GM23338 (cell line): ENCODE results near the gene MGAT4B. TPM values are rescaled to one million over a fixed set of nuclear protein-coding genes. Genes with fewer than 3 reads are reported as not detected.

Experiments used
- ATAC-seq: fragments of 200-7000 bp; cut with Tn5 transposase; 3 replicates; pipeline ENCODE4 v1.9.1; 2020
- DNase-seq: peaks from one replicate; pipeline ENCODE4 v3.0.0-alpha.2; 2015; ENCODE audit warnings: low spot score
- H2AFZ ChIP-seq: fragments of 200-600 bp; sonication (generic); 2 replicates; pipeline ENCODE4 v1.8.0; 2016; ENCODE audit warnings: antibody characterized with exemption, mild to moderate bottlenecking, moderate library complexity
- H3F3A ChIP-seq: fragments of 200-600 bp; sonication (generic); replicated peaks from 2 replicates; pipeline ENCODE4 v1.8.0; 2017; ENCODE audit warnings: antibody characterized with exemption, mixed run types, low read depth
- H3K27ac ChIP-seq: fragments of 200-600 bp; sonication (generic); 2 replicates; pipeline ENCODE4 v1.6.1; 2016; ENCODE audit warnings: low read depth
- H3K27me3 ChIP-seq: fragments of 200-600 bp; sonication (generic); 2 replicates; pipeline ENCODE4 v1.8.0; 2016; ENCODE audit warnings: mild to moderate bottlenecking, mixed run types, moderate library complexity; ENCODE audit not compliant: insufficient read depth
- H3K36me3 ChIP-seq: fragments of 200-600 bp; sonication (generic); 2 replicates; pipeline ENCODE4 v1.8.0; 2016; ENCODE audit warnings: mild to moderate bottlenecking; ENCODE audit not compliant: insufficient read depth
- H3K4me1 ChIP-seq: fragments of 200-600 bp; sonication (generic); 2 replicates; pipeline ENCODE4 v1.8.0; 2016; ENCODE audit warnings: mild to moderate bottlenecking, moderate library complexity; ENCODE audit not compliant: insufficient read depth
- H3K4me2 ChIP-seq: fragments of 200-600 bp; sonication (generic); 2 replicates; pipeline ENCODE4 v1.7.1; 2017; ENCODE audit warnings: mixed run types
- H3K4me3 ChIP-seq: fragments of 200-600 bp; sonication (generic); 2 replicates; pipeline ENCODE4 v1.6.1; 2016; ENCODE audit warnings: mixed run types
- H3K79me2 ChIP-seq: fragments of 200-600 bp; sonication (generic); replicated peaks from 2 replicates; pipeline ENCODE4 v1.8.0; 2017; ENCODE audit warnings: mild to moderate bottlenecking; ENCODE audit not compliant: insufficient read depth
- H3K9me2 ChIP-seq: fragments of 200-600 bp; sonication (generic); 2 replicates; pipeline ENCODE4 v1.8.0; 2017; ENCODE audit not compliant: insufficient read depth
- H4K20me1 ChIP-seq: fragments of 200-600 bp; sonication (generic); replicated peaks from 2 replicates; pipeline ENCODE4 v1.8.0; 2017; ENCODE audit warnings: mild to moderate bottlenecking; ENCODE audit not compliant: insufficient read depth
- H3K27ac Mint-ChIP-seq: 2 replicates; pipeline ENCODE4 v1.8.0; 2020; ENCODE audit warnings: inconsistent platforms, mild to moderate bottlenecking, moderate library complexity, mixed read lengths
- H3K27me3 Mint-ChIP-seq: 3 replicates; pipeline ENCODE4 v1.8.0; 2022; ENCODE audit warnings: low read depth, mild to moderate bottlenecking, moderate library complexity, mixed read lengths, inconsistent platforms; ENCODE audit not compliant: insufficient read depth, poor library complexity
- H3K36me3 Mint-ChIP-seq: 3 replicates; pipeline ENCODE4 v1.8.0; 2021; ENCODE audit warnings: low read depth, mild to moderate bottlenecking, inconsistent platforms, moderate library complexity, mixed read lengths
- H3K4me1 Mint-ChIP-seq: 3 replicates; pipeline ENCODE4 v1.8.0; 2020; ENCODE audit warnings: mild to moderate bottlenecking, inconsistent platforms, mixed read lengths
- H3K4me3 Mint-ChIP-seq: 3 replicates; pipeline ENCODE4 v1.8.0; 2021; ENCODE audit warnings: moderate library complexity, mild to moderate bottlenecking, inconsistent platforms, mixed read lengths
- H3K9me3 Mint-ChIP-seq: 3 replicates; pipeline ENCODE4 v1.8.0; 2020; ENCODE audit warnings: moderate library complexity, mild to moderate bottlenecking, inconsistent platforms, mixed read lengths
- ETS1 ChIP-seq: IDR thresholded peaks from 2 replicates; pipeline ENCODE4 v1.6.1; 2016; ENCODE audit warnings: antibody characterized with exemption
- EZH2 ChIP-seq: fragments of 200-600 bp; sonication (generic); IDR thresholded peaks from one replicate; pipeline ENCODE4 v1.8.0; 2017; ENCODE audit warnings: antibody characterized with exemption, mild to moderate bottlenecking, low read depth; ENCODE audit not compliant: unreplicated experiment
- EZH2phosphoT487 ChIP-seq: fragments of 200-600 bp; sonication (generic); IDR thresholded peaks from one replicate; pipeline ENCODE4 v1.8.1; 2018; ENCODE audit warnings: antibody characterized with exemption; ENCODE audit not compliant: unreplicated experiment
- NANOG ChIP-seq: IDR thresholded peaks from 2 replicates; pipeline ENCODE4 v1.6.1; 2016; ENCODE audit warnings: antibody characterized with exemption, borderline replicate concordance
- ZNF462 ChIP-seq: fragments of 250-450 bp; sonication (Bioruptor Pico); IDR thresholded peaks from 2 replicates; pipeline ENCODE4 v1.5.0; 2020; ENCODE audit warnings: mild to moderate bottlenecking, moderate library complexity
- polyA plus RNA-seq: library from polyadenylated mRNA; unstranded; fragments of >200 nt; fragmentation: Nextera tagmentation; extraction: Ambion mirVana; gene quantifications from 2 replicates; pipeline ENCODE4 v1.2.1, GENCODE V29; 2016
- total RNA-seq: library from RNA; depleted of rRNA; stranded (reverse); fragments of >200 nt; shearing (Covaris generic); gene quantifications from 2 replicates; pipeline ENCODE4 v1.2.3, GENCODE V29; 2014

The MGAT4B gene
- total and polyA plus RNA-seq, 2 experiments from 2014 or later, result 32.3 to 101 TPM

- H3K27ac ChIP-seq, result no peak overlapping the region
- H3K36me3 Mint-ChIP-seq, result peaks cover 82% of the 10 kb centered on the region
- ATAC-seq, result no peak
- H3K4me2 ChIP-seq, result no peak overlapping the region
- H4K20me1 ChIP-seq, result 0 out of 2 replicates have a peak, but pooled peaks cover 2% of the 10 kb centered on the region
- H3K27me3 Mint-ChIP-seq, result peaks cover 26% of the 10 kb centered on the region
- H3K27ac Mint-ChIP-seq, result no peak overlapping the region
- peaks cover 9% of the 10 kb centered on the region for H3K36me3 ChIP-seq
- H3K4me3 ChIP-seq, result no peak overlapping the region
- no peaks in the 10 kb centered on the region for H3K4me1 Mint-ChIP-seq
- peaks cover 12% of the 10 kb centered on the region; the same call in 1 of the 2 replicates for H3F3A ChIP-seq
- TF ChIP-seq EZH2 (no peak), EZH2phosphoT487 (no peak), ZNF462 (CRISPR knock-in tag) (no peak), NANOG (no peak), ETS1 (no peak)
- no peaks in the 10 kb centered on the region for H3K79me2 ChIP-seq
- no peaks in the 10 kb centered on the region for H3K4me1 ChIP-seq
- H3K9me2 ChIP-seq, result no peaks in the 10 kb centered on the region
- no peak for DNase-seq
- no peaks in the 10 kb centered on the region for H3K27me3 ChIP-seq
- H2AFZ ChIP-seq, result no peak overlapping the region
- peaks cover 19% of the 10 kb centered on the region for H3K9me3 Mint-ChIP-seq
- H3K4me3 Mint-ChIP-seq, result no peak overlapping the region; the same call in 2 of the 3 replicates
Measured at GRCh38 chr5:179840766-179841165, 34.1 kb upstream of the MGAT4B start.
